Measurements from ENCODE around the gene DMBX1.

Gene DMBX1

GRCh38 chr1:46484783-46485490 is 4.7 kb upstream of the DMBX1 start:
- no peak for TF ChIP-seq PPARA (CRISPR knock-in tag; IDR thresholded peaks at IDR 0.05; ENCODE audit: borderline replicate concordance)
- no peak for TF ChIP-seq CREB5 (CRISPR knock-in tag; IDR thresholded peaks at IDR 0.05; ENCODE audit: low read depth)
- no peak for TF ChIP-seq TCF4 (CRISPR knock-in tag; IDR thresholded peaks at IDR 0.05; ENCODE audit: borderline replicate concordance)
- TF ChIP-seq OSR1 (CRISPR knock-in tag; IDR thresholded peaks at IDR 0.05): no peak
- no peak for TF ChIP-seq ISL1 (CRISPR knock-in tag; IDR thresholded peaks at IDR 0.05)
- no peak for TF ChIP-seq ZNF70 (CRISPR knock-in tag; IDR thresholded peaks at IDR 0.05)
- TF ChIP-seq POU6F1 (CRISPR knock-in tag; IDR thresholded peaks at IDR 0.05; ENCODE audit: borderline replicate concordance, low read depth): no peak
- no peak for TF ChIP-seq BACH2 (CRISPR knock-in tag; IDR thresholded peaks at IDR 0.05; ENCODE audit: borderline replicate concordance)
- no peak for TF ChIP-seq ZNF8 (CRISPR knock-in tag; IDR thresholded peaks at IDR 0.05)
- no peak for TF ChIP-seq PATZ1 (CRISPR knock-in tag; IDR thresholded peaks at IDR 0.05; ENCODE audit: borderline replicate concordance)
- TF ChIP-seq ZC3H10 (CRISPR knock-in tag; IDR thresholded peaks at IDR 0.05): no peak

GRCh38 chr1:46485564-46486431 is 3.8 kb upstream of the DMBX1 start:
- no peak for ATAC-seq
- TF ChIP-seq PPARA (CRISPR knock-in tag; IDR thresholded peaks at IDR 0.05; ENCODE audit: borderline replicate concordance): no peak
- no peak for TF ChIP-seq ZNF565 (CRISPR knock-in tag; conservative IDR thresholded peaks at IDR 0.05; ENCODE audit: low read depth)
- TF ChIP-seq BACH2 (CRISPR knock-in tag; IDR thresholded peaks at IDR 0.05; ENCODE audit: borderline replicate concordance): no peak
- TF ChIP-seq TCF4 (CRISPR knock-in tag; IDR thresholded peaks at IDR 0.05; ENCODE audit: borderline replicate concordance): no peak
- TF ChIP-seq ZFP30 (CRISPR knock-in tag; IDR thresholded peaks at IDR 0.05): no peak
- TF ChIP-seq RARB (CRISPR knock-in tag; IDR thresholded peaks at IDR 0.05): no peak
- TF ChIP-seq ZC3H10 (CRISPR knock-in tag; IDR thresholded peaks at IDR 0.05): no peak
- TF ChIP-seq ISL1 (CRISPR knock-in tag; IDR thresholded peaks at IDR 0.05): no peak
- TF ChIP-seq TOX (CRISPR knock-in tag; IDR thresholded peaks at IDR 0.05; ENCODE audit: borderline replicate concordance): no peak
- no peak for TF ChIP-seq ARNTL (CRISPR knock-in tag; IDR thresholded peaks at IDR 0.05; ENCODE audit: borderline replicate concordance, low read depth)
- TF ChIP-seq POU6F1 (CRISPR knock-in tag; IDR thresholded peaks at IDR 0.05; ENCODE audit: borderline replicate concordance, low read depth): no peak
- TF ChIP-seq CSDC2 (CRISPR knock-in tag; IDR thresholded peaks at IDR 0.05): no peak
- TF ChIP-seq PATZ1 (CRISPR knock-in tag; IDR thresholded peaks at IDR 0.05; ENCODE audit: borderline replicate concordance): no peak

More at GRCh38 chr1:46484783-46485490, 4.7 kb upstream of the DMBX1 start:
- ATAC-seq: no peak

GRCh38 chr1:46486432-46487015 is 3.1 kb upstream of the DMBX1 start:
- ATAC-seq: no peak
- no peak for TF ChIP-seq ZNF70 (CRISPR knock-in tag; IDR thresholded peaks at IDR 0.05)
- TF ChIP-seq ZNF8 (CRISPR knock-in tag; IDR thresholded peaks at IDR 0.05): no peak
- TF ChIP-seq RARB (CRISPR knock-in tag; IDR thresholded peaks at IDR 0.05): no peak
- no peak for TF ChIP-seq ZFP3 (CRISPR knock-in tag; IDR thresholded peaks at IDR 0.05)
- no peak for TF ChIP-seq CSRNP3 (CRISPR knock-in tag; IDR thresholded peaks at IDR 0.05)
- TF ChIP-seq ZFP30 (CRISPR knock-in tag; IDR thresholded peaks at IDR 0.05): no peak
- TF ChIP-seq ISL1 (CRISPR knock-in tag; IDR thresholded peaks at IDR 0.05): no peak
- TF ChIP-seq OSR1 (CRISPR knock-in tag; IDR thresholded peaks at IDR 0.05): no peak
- TF ChIP-seq GLIS3 (CRISPR knock-in tag; IDR thresholded peaks at IDR 0.05): no peak
- no peak for TF ChIP-seq ARNTL (CRISPR knock-in tag; IDR thresholded peaks at IDR 0.05; ENCODE audit: borderline replicate concordance, low read depth)
- no peak for TF ChIP-seq SNAI2 (CRISPR knock-in tag; IDR thresholded peaks at IDR 0.05)
- TF ChIP-seq ZNF565 (CRISPR knock-in tag; conservative IDR thresholded peaks at IDR 0.05; ENCODE audit: low read depth): no peak
- TF ChIP-seq PPARA (CRISPR knock-in tag; IDR thresholded peaks at IDR 0.05; ENCODE audit: borderline replicate concordance): no peak
- TF ChIP-seq BACH2 (CRISPR knock-in tag; IDR thresholded peaks at IDR 0.05; ENCODE audit: borderline replicate concordance): no peak

Measured in SK-N-SH treated with all-trans-retinoic acid at 6 μM for 48 hours (cell line).